HG03442 (cell line): Measurements from ENCODE around the gene RASA1.

Experiments used
- ATAC-seq: cut with Tn5 transposase; IDR thresholded peaks from one replicate; pipeline ENCODE4 v1.9.1; 2021; ENCODE audit warnings: mild to moderate bottlenecking, moderate library complexity; ENCODE audit not compliant: unreplicated experiment

RASA1 gene

GRCh38 chr5:87359106-87359505 is 91.4 kb downstream of the RASA1 start:
- ATAC-seq: no peak

- no peak for ATAC-seq
Observed at GRCh38 chr5:87360132-87360531, 92.4 kb downstream of the RASA1 start.

- ATAC-seq: no peak
Observed at GRCh38 chr5:87361031-87361445, 93.4 kb downstream of the RASA1 start.

GRCh38 chr5:87361536-87362213 is 94.0 kb downstream of the RASA1 start:
- ATAC-seq: no peak

- no peak for ATAC-seq
Observed at GRCh38 chr5:87367243-87367642, 99.6 kb downstream of the RASA1 start.

DNA sequence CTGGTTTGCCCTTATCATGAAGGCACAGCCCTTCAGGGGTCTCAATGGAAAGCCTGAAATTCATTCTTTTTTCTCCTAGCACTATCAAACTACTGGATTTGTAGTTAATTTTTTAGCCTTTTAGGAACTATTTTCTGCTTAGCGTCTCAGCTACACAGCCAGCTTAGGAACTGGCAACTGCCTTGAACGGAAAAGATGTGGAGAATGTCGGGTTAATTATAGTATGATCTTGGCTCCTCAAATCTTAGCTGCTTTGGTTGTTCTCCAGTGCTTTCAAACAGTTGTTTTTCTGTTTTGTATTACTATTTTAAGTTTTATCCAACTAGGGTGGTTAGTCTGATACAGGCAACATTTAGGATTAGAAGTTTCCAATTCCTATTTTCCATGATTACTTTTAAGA is 100.9 kb downstream of the RASA1 start:
- no peak for ATAC-seq

GRCh38 chr5:87369431-87369830 is 101.7 kb downstream of the RASA1 start:
- ATAC-seq: no peak

GRCh38 chr5:87372705-87373104 is 105.0 kb downstream of the RASA1 start:
- no peak for ATAC-seq

GRCh38 chr5:87382224-87382623 is 114.5 kb downstream of the RASA1 start:
- ATAC-seq: no peak

- no peak for ATAC-seq
Observed at GRCh38 chr5:87383216-87383615, 115.5 kb downstream of the RASA1 start.

DNA sequence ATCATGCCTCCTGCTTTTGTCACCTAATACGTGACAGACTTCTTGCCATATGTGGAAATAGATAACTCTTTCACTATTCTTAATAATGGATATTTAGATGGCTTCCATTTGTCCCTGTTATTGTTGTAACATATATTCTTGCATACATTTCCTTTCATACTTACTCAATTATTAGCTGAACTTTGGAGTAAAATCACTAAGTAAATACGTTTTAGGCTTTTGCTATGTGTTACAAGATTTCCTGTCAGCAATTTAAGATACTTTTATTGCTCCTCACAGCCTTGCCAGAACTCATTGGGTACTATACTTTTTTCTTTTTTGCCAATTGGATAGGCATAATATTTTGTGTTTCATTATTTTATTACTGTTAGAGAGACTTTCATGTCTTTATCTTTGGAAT is 118.1 kb downstream of the RASA1 start:
- no peak for ATAC-seq

DNA sequence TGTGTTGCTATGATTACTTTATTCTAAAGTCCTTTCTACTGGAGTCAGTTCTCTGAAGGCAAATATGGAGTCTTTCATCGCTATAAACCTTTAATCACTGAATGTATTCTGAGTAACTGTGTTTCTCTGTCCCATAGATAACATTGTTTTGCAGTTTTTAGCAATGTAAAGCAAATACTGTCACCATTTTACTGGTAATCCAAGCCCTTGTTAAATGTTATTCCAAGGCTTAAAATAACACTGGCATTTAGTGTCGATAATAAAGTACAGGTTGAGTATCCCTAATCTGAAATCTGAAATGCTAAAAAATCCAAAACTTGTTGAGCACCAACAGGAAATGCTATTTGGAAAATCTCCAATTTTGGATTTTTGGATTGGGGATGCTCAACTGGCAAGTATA is 120.4 kb downstream of the RASA1 start:
- no peak for ATAC-seq

- no peak for ATAC-seq
Observed at GRCh38 chr5:87389296-87390034, 121.8 kb downstream of the RASA1 start.

DNA sequence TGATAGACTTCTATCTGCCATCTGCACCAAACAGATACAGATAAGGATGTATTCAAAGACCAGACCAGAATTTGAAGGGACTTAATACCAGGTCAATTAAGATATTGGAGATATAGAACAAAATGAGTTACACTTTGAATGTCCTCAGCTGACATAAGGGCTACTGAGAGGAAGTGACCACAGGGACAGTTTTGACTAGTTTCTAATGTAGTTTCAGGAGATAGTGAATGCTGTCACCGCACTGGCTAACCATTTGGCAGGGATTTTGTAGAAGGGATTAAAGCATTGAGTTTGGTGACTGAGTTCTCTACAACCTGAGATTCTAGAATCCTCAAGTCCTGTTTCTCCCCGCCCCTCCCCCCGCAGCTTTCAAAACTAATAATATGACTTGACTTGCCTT is 122.4 kb downstream of the RASA1 start:
- no peak for ATAC-seq

DNA sequence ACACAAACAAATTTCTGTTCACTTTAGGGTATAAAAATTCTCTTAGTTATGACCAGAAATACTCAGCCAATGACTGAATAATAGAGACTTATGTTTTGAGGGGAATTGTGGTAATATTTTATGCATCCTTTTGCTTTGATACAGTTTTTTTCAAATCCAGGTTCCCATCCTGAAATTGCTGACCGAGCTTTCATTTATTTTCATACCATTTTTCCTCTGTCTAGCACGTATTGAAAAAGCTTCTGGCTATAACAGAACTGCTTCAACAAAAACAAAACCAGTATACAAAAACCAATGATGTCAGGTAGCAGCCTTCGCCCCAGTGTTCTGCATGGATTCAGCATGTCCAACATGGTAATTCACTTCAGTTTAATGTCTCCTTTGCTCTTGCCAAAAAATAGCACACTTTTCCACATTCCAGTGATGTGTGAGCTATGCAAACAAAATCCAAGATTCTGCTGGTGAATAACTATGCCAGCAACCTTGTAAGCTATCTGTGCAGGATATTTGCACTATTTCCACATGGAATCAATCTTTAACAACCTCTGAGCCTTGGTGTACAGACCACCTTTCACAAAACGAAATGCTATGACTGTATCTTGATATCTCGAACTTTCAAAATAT is 123.0 kb downstream of the RASA1 start:
- ATAC-seq: no peak

GRCh38 chr5:87392170-87392569 is 124.5 kb downstream of the RASA1 start:
- ATAC-seq: no peak

GRCh38 chr5:87392801-87393200 is 125.1 kb downstream of the RASA1 start:
- no peak for ATAC-seq

DNA sequence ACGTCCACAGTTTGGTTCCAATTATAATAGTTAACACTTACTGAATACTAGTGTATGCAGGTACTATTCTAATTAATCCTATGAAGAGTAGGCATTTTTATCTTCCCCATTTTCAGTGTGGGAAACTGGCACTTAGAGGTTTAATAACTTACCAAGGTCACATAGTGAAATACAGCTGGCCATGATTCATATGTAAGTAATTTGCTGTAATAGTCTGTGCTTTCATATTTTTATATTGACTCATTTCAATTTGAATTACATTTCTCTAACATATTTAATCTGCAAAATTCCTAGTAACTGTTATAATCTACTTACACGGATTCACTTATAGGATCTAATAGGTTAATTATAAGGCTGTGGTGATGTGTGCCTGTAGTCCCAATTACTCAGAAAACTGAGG is 125.6 kb downstream of the RASA1 start:
- no peak for ATAC-seq

DNA sequence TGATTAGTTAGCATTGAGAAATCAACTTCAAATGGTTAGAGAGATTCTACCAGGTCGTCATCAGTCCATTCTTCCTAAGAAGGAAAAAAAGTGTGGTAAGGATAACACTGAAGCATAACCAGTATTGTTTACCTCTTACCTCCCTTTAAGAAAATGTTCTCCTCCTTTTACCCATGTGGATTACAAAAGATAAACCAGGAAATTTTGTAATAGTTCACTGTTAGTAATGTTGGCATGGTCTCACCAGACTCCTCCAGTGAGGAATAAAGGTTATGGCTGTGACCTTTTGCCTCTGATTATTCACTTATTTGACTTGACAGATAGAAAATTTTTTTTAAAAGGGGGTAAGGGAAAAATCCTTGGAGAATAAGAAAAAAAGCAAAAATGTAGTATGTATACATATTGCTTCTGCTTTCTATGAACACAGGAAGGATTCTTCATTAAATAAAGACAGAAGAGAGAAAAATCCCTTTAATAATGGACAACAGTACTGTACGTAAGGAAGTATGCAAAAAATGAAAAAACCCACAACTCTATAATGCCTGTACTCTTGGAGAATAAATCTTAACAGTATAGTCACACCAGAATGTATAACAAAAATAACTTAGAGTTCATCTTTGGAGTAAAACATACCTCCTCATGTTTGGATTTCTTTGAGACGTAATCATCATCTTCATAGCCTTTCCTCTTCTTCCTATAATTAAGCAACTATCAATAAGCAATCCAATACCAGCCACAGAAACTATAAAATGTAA is 126.9 kb downstream of the RASA1 start:
- no peak for ATAC-seq

DNA sequence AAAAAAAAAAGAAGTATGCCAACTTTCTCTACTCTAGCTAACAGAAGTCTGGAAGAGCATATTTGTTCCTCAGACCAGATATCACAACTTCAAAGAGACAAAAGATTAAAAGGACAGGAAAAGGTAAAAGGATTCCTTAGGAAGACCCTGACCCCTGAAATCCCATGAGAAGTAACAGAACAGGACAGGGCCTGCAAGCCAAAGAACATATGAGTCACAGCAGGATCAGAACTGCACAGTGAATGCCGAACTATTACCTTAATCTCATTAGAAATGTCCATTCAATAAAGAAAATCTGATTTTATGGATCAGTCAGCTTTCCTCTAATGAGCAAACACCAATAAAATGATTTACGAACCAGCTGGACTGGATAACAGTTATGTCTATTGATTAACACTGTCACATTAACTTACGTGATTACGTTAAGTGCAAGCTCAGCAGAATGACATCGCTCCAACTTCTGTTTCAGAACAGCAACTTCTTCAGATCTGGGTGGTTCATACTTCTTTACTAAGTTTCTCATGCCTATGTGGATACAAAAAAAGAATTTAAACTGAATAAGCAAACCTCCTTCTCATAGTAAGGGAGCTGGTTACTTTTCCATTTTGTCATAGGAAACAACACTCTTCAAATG is 131.4 kb downstream of the RASA1 start:
- ATAC-seq: no peak

DNA sequence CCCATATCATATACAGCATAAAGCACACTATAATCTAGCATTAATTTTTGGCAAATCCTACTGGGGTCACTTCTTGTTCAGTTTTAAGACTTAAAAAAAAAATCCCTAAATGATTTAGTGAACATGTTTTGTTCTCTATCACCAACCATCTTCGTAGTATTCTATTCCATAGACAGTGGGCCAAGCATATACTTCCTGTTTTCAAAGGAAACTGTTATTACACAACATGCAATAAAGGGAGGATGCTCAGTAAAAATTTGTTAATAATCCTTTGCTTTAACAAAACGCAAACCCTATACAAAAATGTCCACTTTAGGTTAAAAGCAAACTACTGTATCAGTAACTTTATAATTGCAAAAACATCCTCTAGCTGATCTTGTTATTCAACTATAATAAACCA is 132.0 kb downstream of the RASA1 start:
- no peak for ATAC-seq
